GM23338 (cell line): ENCODE data around the gene CTBP2. TPM values are rescaled to one million over a fixed set of nuclear protein-coding genes. Genes with fewer than 3 reads are reported as not detected.

ENCODE experiments used
- ATAC-seq: fragments of 200-7000 bp; cut with Tn5 transposase; 3 replicates; pipeline ENCODE4 v1.9.1; 2020
- DNase-seq: peaks from one replicate; pipeline ENCODE4 v3.0.0-alpha.2; 2015; ENCODE audit warnings: low spot score
- H2AFZ ChIP-seq: fragments of 200-600 bp; sonication (generic); 2 replicates; pipeline ENCODE4 v1.8.0; 2016; ENCODE audit warnings: antibody characterized with exemption, mild to moderate bottlenecking, moderate library complexity
- H3F3A ChIP-seq: fragments of 200-600 bp; sonication (generic); replicated peaks from 2 replicates; pipeline ENCODE4 v1.8.0; 2017; ENCODE audit warnings: antibody characterized with exemption, mixed run types, low read depth
- H3K27ac ChIP-seq: fragments of 200-600 bp; sonication (generic); 2 replicates; pipeline ENCODE4 v1.6.1; 2016; ENCODE audit warnings: low read depth
- H3K27me3 ChIP-seq: fragments of 200-600 bp; sonication (generic); 2 replicates; pipeline ENCODE4 v1.8.0; 2016; ENCODE audit warnings: mild to moderate bottlenecking, mixed run types, moderate library complexity; ENCODE audit not compliant: insufficient read depth
- H3K36me3 ChIP-seq: fragments of 200-600 bp; sonication (generic); 2 replicates; pipeline ENCODE4 v1.8.0; 2016; ENCODE audit warnings: mild to moderate bottlenecking; ENCODE audit not compliant: insufficient read depth
- H3K4me1 ChIP-seq: fragments of 200-600 bp; sonication (generic); 2 replicates; pipeline ENCODE4 v1.8.0; 2016; ENCODE audit warnings: mild to moderate bottlenecking, moderate library complexity; ENCODE audit not compliant: insufficient read depth
- H3K4me2 ChIP-seq: fragments of 200-600 bp; sonication (generic); 2 replicates; pipeline ENCODE4 v1.7.1; 2017; ENCODE audit warnings: mixed run types
- H3K4me3 ChIP-seq: fragments of 200-600 bp; sonication (generic); 2 replicates; pipeline ENCODE4 v1.6.1; 2016; ENCODE audit warnings: mixed run types
- H3K79me2 ChIP-seq: fragments of 200-600 bp; sonication (generic); replicated peaks from 2 replicates; pipeline ENCODE4 v1.8.0; 2017; ENCODE audit warnings: mild to moderate bottlenecking; ENCODE audit not compliant: insufficient read depth
- H3K9me2 ChIP-seq: fragments of 200-600 bp; sonication (generic); 2 replicates; pipeline ENCODE4 v1.8.0; 2017; ENCODE audit not compliant: insufficient read depth
- H4K20me1 ChIP-seq: fragments of 200-600 bp; sonication (generic); replicated peaks from 2 replicates; pipeline ENCODE4 v1.8.0; 2017; ENCODE audit warnings: mild to moderate bottlenecking; ENCODE audit not compliant: insufficient read depth
- H3K27ac Mint-ChIP-seq: 2 replicates; pipeline ENCODE4 v1.8.0; 2020; ENCODE audit warnings: inconsistent platforms, mild to moderate bottlenecking, moderate library complexity, mixed read lengths
- H3K27me3 Mint-ChIP-seq: 3 replicates; pipeline ENCODE4 v1.8.0; 2022; ENCODE audit warnings: low read depth, mild to moderate bottlenecking, moderate library complexity, mixed read lengths, inconsistent platforms; ENCODE audit not compliant: insufficient read depth, poor library complexity
- H3K36me3 Mint-ChIP-seq: 3 replicates; pipeline ENCODE4 v1.8.0; 2021; ENCODE audit warnings: low read depth, mild to moderate bottlenecking, inconsistent platforms, moderate library complexity, mixed read lengths
- H3K4me1 Mint-ChIP-seq: 3 replicates; pipeline ENCODE4 v1.8.0; 2020; ENCODE audit warnings: mild to moderate bottlenecking, inconsistent platforms, mixed read lengths
- H3K4me3 Mint-ChIP-seq: 3 replicates; pipeline ENCODE4 v1.8.0; 2021; ENCODE audit warnings: moderate library complexity, mild to moderate bottlenecking, inconsistent platforms, mixed read lengths
- H3K9me3 Mint-ChIP-seq: 3 replicates; pipeline ENCODE4 v1.8.0; 2020; ENCODE audit warnings: moderate library complexity, mild to moderate bottlenecking, inconsistent platforms, mixed read lengths
- CREB1 ChIP-seq: fragments of 250-450 bp; sonication (Bioruptor Pico); IDR thresholded peaks from 2 replicates; pipeline ENCODE4 v1.5.0; 2020; ENCODE audit warnings: low read depth, mild to moderate bottlenecking, moderate library complexity
- EZH2 ChIP-seq: fragments of 200-600 bp; sonication (generic); IDR thresholded peaks from one replicate; pipeline ENCODE4 v1.8.0; 2017; ENCODE audit warnings: antibody characterized with exemption, mild to moderate bottlenecking, low read depth; ENCODE audit not compliant: unreplicated experiment
- EZH2phosphoT487 ChIP-seq: fragments of 200-600 bp; sonication (generic); IDR thresholded peaks from one replicate; pipeline ENCODE4 v1.8.1; 2018; ENCODE audit warnings: antibody characterized with exemption; ENCODE audit not compliant: unreplicated experiment
- NANOG ChIP-seq: IDR thresholded peaks from 2 replicates; pipeline ENCODE4 v1.6.1; 2016; ENCODE audit warnings: antibody characterized with exemption, borderline replicate concordance
- REST ChIP-seq: IDR thresholded peaks from one replicate; pipeline ENCODE4 v1.6.1; 2018; ENCODE audit warnings: antibody characterized with exemption; ENCODE audit not compliant: unreplicated experiment
- ZNF331 ChIP-seq: fragments of 250-450 bp; sonication (Bioruptor Pico); IDR thresholded peaks from 2 replicates; pipeline ENCODE4 v1.5.0; 2020; ENCODE audit warnings: low read depth, mild to moderate bottlenecking, moderate library complexity
- ZNF462 ChIP-seq: fragments of 250-450 bp; sonication (Bioruptor Pico); IDR thresholded peaks from 2 replicates; pipeline ENCODE4 v1.5.0; 2020; ENCODE audit warnings: mild to moderate bottlenecking, moderate library complexity
- polyA plus RNA-seq: library from polyadenylated mRNA; unstranded; fragments of >200 nt; fragmentation: Nextera tagmentation; extraction: Ambion mirVana; gene quantifications from 2 replicates; pipeline ENCODE4 v1.2.1, GENCODE V29; 2016
- total RNA-seq: library from RNA; depleted of rRNA; stranded (reverse); fragments of >200 nt; shearing (Covaris generic); gene quantifications from 2 replicates; pipeline ENCODE4 v1.2.3, GENCODE V29; 2014
- TF ChIP-seq, protein P1 (sequence below): IDR thresholded peaks from 2 replicates; pipeline ENCODE4 v1.6.1; 2016; ENCODE audit warnings: antibody characterized with exemption

Gene CTBP2
- total and polyA plus RNA-seq, 2 experiments from 2014 or later: 133 to 265 TPM

DNA sequence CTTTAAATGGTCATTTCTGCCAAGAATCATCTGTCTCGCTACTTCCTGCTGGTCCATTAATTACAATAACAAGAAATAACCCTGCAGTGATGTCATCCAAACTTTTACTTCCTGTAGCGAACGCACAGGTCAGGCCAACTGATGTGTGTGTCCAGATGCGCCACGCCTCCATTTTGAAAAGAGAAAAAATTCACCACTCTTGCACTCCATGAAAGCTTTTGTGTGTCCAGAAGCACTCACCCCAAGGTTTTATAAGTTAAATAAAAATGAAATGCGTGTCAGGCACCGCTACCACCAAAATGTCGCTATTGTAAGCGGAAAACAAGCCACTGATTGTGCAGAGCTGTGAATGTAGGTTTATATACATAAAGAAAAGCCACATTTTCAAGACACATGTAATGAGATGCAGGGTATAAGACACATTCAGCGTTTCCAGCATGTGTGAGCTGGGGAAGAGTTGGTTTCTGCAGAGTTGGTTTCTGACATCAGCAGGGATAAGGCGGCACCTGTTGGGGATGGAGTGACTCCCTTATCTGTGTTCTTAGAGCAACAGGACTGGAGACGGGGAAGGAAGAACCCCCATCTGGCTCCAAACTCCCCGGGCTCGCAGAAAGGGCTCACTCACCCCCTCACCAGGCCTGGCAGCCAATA, 83.3 kb downstream of the CTBP2 start (continued):
- TF ChIP-seq ZNF462 (CRISPR knock-in tag) (no peak), REST (no peak)

DNA sequence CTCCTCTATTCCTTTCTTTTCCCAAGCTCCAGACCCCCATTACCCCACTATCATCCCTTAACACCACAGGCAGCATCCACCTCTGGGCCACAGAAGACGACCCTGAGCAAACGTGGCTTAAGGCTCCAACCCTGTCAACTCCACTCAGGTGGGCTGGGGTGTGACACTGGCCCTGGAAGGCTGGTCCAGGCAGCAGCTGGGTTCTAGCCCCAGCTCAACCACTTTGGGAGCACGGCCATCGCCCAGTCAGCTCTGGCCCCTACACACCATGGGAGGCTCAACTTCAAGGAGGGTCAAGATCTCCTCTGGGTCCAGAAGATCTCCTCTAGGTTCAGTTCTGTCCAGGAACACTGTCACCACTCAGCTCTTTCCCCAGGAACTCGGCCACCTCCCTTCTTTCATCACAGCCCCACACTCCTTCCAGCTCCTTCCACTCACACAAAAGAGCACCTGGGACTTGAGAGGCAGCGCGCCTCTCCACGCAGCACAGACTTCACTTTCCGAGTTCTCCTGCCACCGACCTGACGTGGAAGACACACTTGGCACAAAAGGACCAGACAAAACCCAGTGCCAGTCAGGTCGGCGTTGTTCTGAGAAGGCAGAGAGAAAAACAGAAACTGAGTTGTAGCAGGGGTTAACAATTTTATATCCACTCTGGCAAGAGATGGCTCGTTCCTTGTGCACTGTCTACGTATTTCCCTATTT, 84.1 kb downstream of the CTBP2 start:
- Histone ChIP-seq H4K20me1 (peaks cover 92% of the 10 kb centered on the region), H3F3A (peaks cover 7% of the 10 kb centered on the region; the same call in 1 of the 2 replicates), H3K4me2 (no peak overlapping the region), H3K27me3 (no peaks in the 10 kb centered on the region), H3K9me2 (peaks cover 6% of the 10 kb centered on the region; the same call in 1 of the 2 replicates), H3K79me2 (peaks cover 100% of the 10 kb centered on the region), H3K4me3 (no peak overlapping the region), H3K27ac (no peak overlapping the region), H3K4me1 (peaks cover under 1% of the 10 kb centered on the region; the same call in 1 of the 2 replicates), H3K36me3 (peaks cover 16% of the 10 kb centered on the region), H2AFZ (no peak overlapping the region)
- Mint-ChIP-seq H3K36me3 (peaks cover 89% of the 10 kb centered on the region), H3K4me3 (no peak overlapping the region), H3K27ac (peak overlapping the region; percentile 26; the same call in 1 of the 2 replicates), H3K4me1 (peaks cover 68% of the 10 kb centered on the region), H3K9me3 (no peaks in the 10 kb centered on the region; the same call in 2 of the 3 replicates), H3K27me3 (peaks cover 24% of the 10 kb centered on the region)
- ATAC-seq: no peak
- DNase-seq: no peak
- no peak for TF ChIP-seq CREB1 (CRISPR knock-in tag)
- no peak for TF ChIP-seq EZH2phosphoT487
- TF ChIP-seq ZNF331: no peak
- no peak for TF ChIP-seq EZH2
- TF ChIP-seq NANOG: no peak
- TF ChIP-seq, protein P1, sequence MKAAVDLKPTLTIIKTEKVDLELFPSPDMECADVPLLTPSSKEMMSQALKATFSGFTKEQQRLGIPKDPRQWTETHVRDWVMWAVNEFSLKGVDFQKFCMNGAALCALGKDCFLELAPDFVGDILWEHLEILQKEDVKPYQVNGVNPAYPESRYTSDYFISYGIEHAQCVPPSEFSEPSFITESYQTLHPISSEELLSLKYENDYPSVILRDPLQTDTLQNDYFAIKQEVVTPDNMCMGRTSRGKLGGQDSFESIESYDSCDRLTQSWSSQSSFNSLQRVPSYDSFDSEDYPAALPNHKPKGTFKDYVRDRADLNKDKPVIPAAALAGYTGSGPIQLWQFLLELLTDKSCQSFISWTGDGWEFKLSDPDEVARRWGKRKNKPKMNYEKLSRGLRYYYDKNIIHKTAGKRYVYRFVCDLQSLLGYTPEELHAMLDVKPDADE: no peak
